DOHH2 (cell line): ENCODE data around the gene CCDC85C.

ENCODE experiments used
- H3F3A ChIP-seq: fragments of 200-600 bp; sonication (generic), shearing (Covaris generic); 2 replicates; pipeline ENCODE4 v1.6.0; 2016; ENCODE audit warnings: antibody characterized with exemption, mild to moderate bottlenecking; ENCODE audit not compliant: control insufficient read depth, insufficient read depth
- H3K27ac ChIP-seq: fragments of 200-600 bp; sonication (generic); 2 replicates; pipeline ENCODE4 v1.5.1; 2014; ENCODE audit warnings: low read depth, mild to moderate bottlenecking, low read length, moderate library complexity
- H3K27me3 ChIP-seq: fragments of 200-600 bp; sonication (generic); 2 replicates; pipeline ENCODE4 v1.6.1; 2014; ENCODE audit warnings: mild to moderate bottlenecking, low read length, mixed read lengths; ENCODE audit not compliant: control insufficient read depth
- H3K36me3 ChIP-seq: fragments of 200-600 bp; sonication (generic); 2 replicates; pipeline ENCODE4 v1.6.1; 2014; ENCODE audit warnings: mild to moderate bottlenecking, low read length, moderate library complexity, mixed read lengths; ENCODE audit not compliant: control insufficient read depth
- H3K4me1 ChIP-seq: fragments of 200-600 bp; sonication (generic); 2 replicates; pipeline ENCODE4 v1.6.1; 2014; ENCODE audit warnings: mild to moderate bottlenecking, low read length, mixed read lengths; ENCODE audit not compliant: control insufficient read depth
- H3K4me2 ChIP-seq: fragments of 200-600 bp; sonication (generic); 2 replicates; pipeline ENCODE4 v1.6.0; 2014; ENCODE audit warnings: mild to moderate bottlenecking, low read length, moderate library complexity
- H3K4me3 ChIP-seq: fragments of 200-600 bp; sonication (generic); 2 replicates; pipeline ENCODE4 v1.5.1; 2014; ENCODE audit warnings: mild to moderate bottlenecking, low read length, mixed read lengths
- H3K79me2 ChIP-seq: fragments of 200-600 bp; sonication (generic); 2 replicates; pipeline ENCODE4 v1.6.1; 2014; ENCODE audit warnings: mild to moderate bottlenecking, low read length, mixed read lengths; ENCODE audit not compliant: control insufficient read depth
- H3K9me2 ChIP-seq: fragments of 200-600 bp; sonication (generic); replicated peaks from 2 replicates; pipeline ENCODE4 v1.6.1; 2014; ENCODE audit warnings: mild to moderate bottlenecking, low read length, mixed read lengths; ENCODE audit not compliant: control insufficient read depth
- H3K9me3 ChIP-seq: fragments of 200-600 bp; sonication (generic); 2 replicates; pipeline ENCODE4 v1.6.1; 2014; ENCODE audit warnings: antibody characterized with exemption, low read length, mixed read lengths; ENCODE audit not compliant: control insufficient read depth, insufficient read depth
- H4K20me1 ChIP-seq: fragments of 200-600 bp; sonication (generic); 2 replicates; pipeline ENCODE4 v1.6.0; 2014; ENCODE audit warnings: low read depth, mild to moderate bottlenecking, antibody characterized with exemption, low read length, moderate library complexity; ENCODE audit not compliant: control insufficient read depth, insufficient read depth
- CTCF ChIP-seq: fragments of 200-600 bp; sonication (generic); IDR thresholded peaks from one replicate; pipeline ENCODE4 v1.5.1; 2014; ENCODE audit warnings: antibody characterized with exemption, mild to moderate bottlenecking, low read depth, low read length; ENCODE audit not compliant: poor library complexity, severe bottlenecking
- EZH2phosphoT487 ChIP-seq: fragments of 200-600 bp; sonication (generic); IDR thresholded peaks from 2 replicates; pipeline ENCODE4 v1.6.1; 2017; ENCODE audit warnings: borderline replicate concordance, mild to moderate bottlenecking, antibody characterized with exemption, low read length, moderate library complexity, mixed read lengths

The CCDC85C gene

GRCh38 chr14:99581374-99581773 is 22.6 kb downstream of the CCDC85C start:
- Histone ChIP-seq H3F3A (no peaks in the 10 kb centered on the region), H3K9me3 (no peaks in the 10 kb centered on the region), H3K27me3 (no peaks in the 10 kb centered on the region), H3K4me3 (no peak overlapping the region), H3K27ac (no peak overlapping the region), H3K4me1 (no peaks in the 10 kb centered on the region), H3K9me2 (no peaks in the 10 kb centered on the region), H4K20me1 (no peaks in the 10 kb centered on the region), H3K79me2 (no peaks in the 10 kb centered on the region), H3K36me3 (no peaks in the 10 kb centered on the region), H3K4me2 (no peak overlapping the region)
- TF ChIP-seq EZH2phosphoT487 (no peak), CTCF (no peak)

DNA sequence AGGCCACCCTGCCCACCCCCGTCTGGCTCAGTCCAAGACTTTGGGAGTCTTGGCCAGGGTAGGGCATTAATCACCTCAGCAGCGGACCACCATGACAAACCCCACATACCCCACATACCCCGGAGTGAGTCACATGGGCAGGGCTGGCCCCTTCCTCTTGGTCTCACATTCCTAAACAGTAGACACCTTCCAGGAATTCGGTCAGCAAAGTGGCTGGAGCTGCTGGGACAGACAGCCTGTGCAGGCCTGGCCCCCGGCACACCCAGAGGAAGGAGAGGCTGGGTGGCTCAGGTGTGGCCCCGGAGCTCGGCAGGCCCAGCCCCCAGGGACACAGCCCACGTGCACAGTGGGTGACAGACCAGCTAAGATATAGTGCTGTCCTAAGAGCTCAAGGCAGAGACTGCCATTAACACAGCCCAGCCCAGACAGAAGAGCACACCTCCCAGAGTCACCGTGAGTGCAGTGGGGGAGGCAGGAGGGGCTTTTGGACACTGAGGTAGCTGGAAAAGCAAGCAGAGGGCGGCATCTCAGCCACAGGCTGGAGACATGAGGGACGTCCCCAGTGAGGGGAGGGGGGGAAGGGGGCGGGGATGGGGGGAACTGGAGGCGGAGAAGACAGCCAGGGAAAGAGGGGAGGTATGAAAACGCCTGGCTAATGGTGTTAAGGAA is 24.0 kb downstream of the CCDC85C start:
- Histone ChIP-seq H3K27me3 (no peaks in the 10 kb centered on the region), H3K9me3 (no peaks in the 10 kb centered on the region), H3F3A (no peaks in the 10 kb centered on the region), H3K79me2 (no peaks in the 10 kb centered on the region), H3K36me3 (no peaks in the 10 kb centered on the region), H3K4me1 (no peaks in the 10 kb centered on the region), H3K27ac (no peak overlapping the region), H4K20me1 (no peaks in the 10 kb centered on the region), H3K4me2 (no peak overlapping the region), H3K9me2 (no peaks in the 10 kb centered on the region), H3K4me3 (no peak overlapping the region)
- TF ChIP-seq EZH2phosphoT487 (no peak), CTCF (no peak)

DNA sequence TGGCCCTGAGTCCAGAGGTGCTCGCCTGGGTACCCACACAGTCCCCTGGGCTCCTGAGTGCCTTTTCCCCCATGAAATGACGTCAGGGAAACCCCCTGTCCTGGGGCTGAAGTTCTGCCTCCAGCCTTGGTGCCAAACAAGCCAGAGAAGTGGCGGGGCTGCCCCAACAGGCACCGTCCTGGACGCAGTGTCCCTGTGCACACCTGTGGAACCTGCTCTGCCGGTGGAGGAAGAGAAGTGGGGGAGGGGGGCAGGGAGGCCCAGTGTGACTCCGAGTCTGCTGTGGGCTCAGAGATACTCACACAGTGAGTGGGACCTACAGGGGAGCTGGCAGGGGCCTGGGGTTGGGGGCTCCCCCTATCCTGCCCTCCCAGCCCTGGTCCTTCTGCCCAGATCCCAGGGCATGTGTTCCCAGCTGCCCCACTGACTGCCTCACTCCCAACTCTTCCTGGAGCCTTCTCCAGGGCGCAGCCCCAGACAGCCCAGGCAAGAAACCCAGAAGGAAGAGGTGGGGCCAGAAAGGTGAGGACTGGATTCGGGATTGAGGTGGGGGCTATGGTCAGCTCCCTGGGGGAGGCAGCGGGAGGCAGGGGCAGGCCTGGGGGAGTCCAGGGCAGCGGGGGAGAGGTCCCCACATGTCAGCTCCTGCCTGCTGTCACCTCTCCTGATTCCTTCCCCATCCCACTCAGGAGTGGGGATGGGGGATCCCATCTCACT is 24.7 kb downstream of the CCDC85C start:
- Histone ChIP-seq H3K4me3 (no peak overlapping the region), H3K36me3 (no peaks in the 10 kb centered on the region), H3K4me2 (no peak overlapping the region), H3K27me3 (no peaks in the 10 kb centered on the region), H3K27ac (no peak overlapping the region), H3K79me2 (no peaks in the 10 kb centered on the region), H3F3A (no peaks in the 10 kb centered on the region), H3K9me3 (no peaks in the 10 kb centered on the region), H4K20me1 (no peaks in the 10 kb centered on the region), H3K4me1 (no peaks in the 10 kb centered on the region), H3K9me2 (no peaks in the 10 kb centered on the region)
- TF ChIP-seq EZH2phosphoT487 (no peak), CTCF (no peak)
